HG03045 (cell line): ENCODE results near the gene WEE2.
"Not testable (repeated sequence)": the region's sequence is repeated elsewhere in the genome, so short reads cannot be mapped to it uniquely, and the experiment has no call there.

Experiments
- ATAC-seq: cut with Tn5 transposase; IDR thresholded peaks from one replicate; pipeline ENCODE4 v1.9.1; 2021; ENCODE audit warnings: mild to moderate bottlenecking, moderate library complexity; ENCODE audit not compliant: unreplicated experiment

Gene WEE2

GRCh38 chr7:141770083-141770583 lies 62.0 kb downstream of the WEE2 start:
- not testable (repeated sequence) for ATAC-seq

GRCh38 chr7:141776374-141776773 lies 68.2 kb downstream of the WEE2 start, which contains the start of gene TAS2R4:
Gene TAS2R4, plus strand, starts transcription at chr7:141776674. Its CDS starts 1,815 bp downstream, at chr7:141778489.
- no peak for ATAC-seq
